Adrenal gland (tissue), 5 donors: ENCODE results near the gene JAZF1.

Experiments used
- POLR2A ChIP-seq, 2 donors: fragments of 450-650 bp; IDR thresholded peaks; one replicate each; pipeline ENCODE4 v1.6.1; 2017; ENCODE audit warnings: antibody characterized with exemption in 2 of 2, mild to moderate bottlenecking in 2 of 2, moderate library complexity in 1 of 2
- TF ChIP-seq, protein P1 (sequence below), 6 experiments: fragments of 450-650 bp in 4 of 6; fragments of 200-600 bp in 2 of 6; sonication (generic) in 1 of 6; IDR thresholded peaks; 1 replicate in 5 of 6; 2 replicates in 1 of 6; pipeline versions ENCODE4 v1.5.1 to v1.8.0; 2016 to 2021; ENCODE audit warnings: antibody characterized with exemption in 6 of 6, mild to moderate bottlenecking in 2 of 6, moderate library complexity in 1 of 6
- donor health status: DM: no; HTN: no; CAD: no.

GRCh38 chr7:28082071-28082470, 98.5 kb downstream of the JAZF1 start:
- TF ChIP-seq, protein P1, sequence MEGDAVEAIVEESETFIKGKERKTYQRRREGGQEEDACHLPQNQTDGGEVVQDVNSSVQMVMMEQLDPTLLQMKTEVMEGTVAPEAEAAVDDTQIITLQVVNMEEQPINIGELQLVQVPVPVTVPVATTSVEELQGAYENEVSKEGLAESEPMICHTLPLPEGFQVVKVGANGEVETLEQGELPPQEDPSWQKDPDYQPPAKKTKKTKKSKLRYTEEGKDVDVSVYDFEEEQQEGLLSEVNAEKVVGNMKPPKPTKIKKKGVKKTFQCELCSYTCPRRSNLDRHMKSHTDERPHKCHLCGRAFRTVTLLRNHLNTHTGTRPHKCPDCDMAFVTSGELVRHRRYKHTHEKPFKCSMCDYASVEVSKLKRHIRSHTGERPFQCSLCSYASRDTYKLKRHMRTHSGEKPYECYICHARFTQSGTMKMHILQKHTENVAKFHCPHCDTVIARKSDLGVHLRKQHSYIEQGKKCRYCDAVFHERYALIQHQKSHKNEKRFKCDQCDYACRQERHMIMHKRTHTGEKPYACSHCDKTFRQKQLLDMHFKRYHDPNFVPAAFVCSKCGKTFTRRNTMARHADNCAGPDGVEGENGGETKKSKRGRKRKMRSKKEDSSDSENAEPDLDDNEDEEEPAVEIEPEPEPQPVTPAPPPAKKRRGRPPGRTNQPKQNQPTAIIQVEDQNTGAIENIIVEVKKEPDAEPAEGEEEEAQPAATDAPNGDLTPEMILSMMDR (IDR thresholded peaks at IDR 0.05): no peak
- TF ChIP-seq POLR2A (IDR thresholded peaks at IDR 0.05): no peak
